PC-3 (cell line): Measurements from ENCODE around the gene KNDC1.

Experiments
- EZH2 ChIP-seq: fragments of 300-600 bp; sonication (generic); IDR thresholded peaks from one replicate; pipeline ENCODE4 v1.6.1; 2017; ENCODE audit warnings: antibody characterized with exemption, mild to moderate bottlenecking, low read length; ENCODE audit not compliant: unreplicated experiment
- EZH2phosphoT487 ChIP-seq: fragments of 300-600 bp; sonication (generic); IDR thresholded peaks from 2 replicates; pipeline ENCODE4 v1.6.1; 2018; ENCODE audit warnings: mild to moderate bottlenecking, antibody characterized with exemption, low read length, borderline replicate concordance
- TF ChIP-seq, protein P1 (sequence below): fragments of 300-600 bp; sonication (generic); conservative IDR thresholded peaks from 2 replicates; pipeline ENCODE4 v1.5.1; 2017; ENCODE audit warnings: antibody characterized with exemption, low read depth, mild to moderate bottlenecking, low read length

DNA sequence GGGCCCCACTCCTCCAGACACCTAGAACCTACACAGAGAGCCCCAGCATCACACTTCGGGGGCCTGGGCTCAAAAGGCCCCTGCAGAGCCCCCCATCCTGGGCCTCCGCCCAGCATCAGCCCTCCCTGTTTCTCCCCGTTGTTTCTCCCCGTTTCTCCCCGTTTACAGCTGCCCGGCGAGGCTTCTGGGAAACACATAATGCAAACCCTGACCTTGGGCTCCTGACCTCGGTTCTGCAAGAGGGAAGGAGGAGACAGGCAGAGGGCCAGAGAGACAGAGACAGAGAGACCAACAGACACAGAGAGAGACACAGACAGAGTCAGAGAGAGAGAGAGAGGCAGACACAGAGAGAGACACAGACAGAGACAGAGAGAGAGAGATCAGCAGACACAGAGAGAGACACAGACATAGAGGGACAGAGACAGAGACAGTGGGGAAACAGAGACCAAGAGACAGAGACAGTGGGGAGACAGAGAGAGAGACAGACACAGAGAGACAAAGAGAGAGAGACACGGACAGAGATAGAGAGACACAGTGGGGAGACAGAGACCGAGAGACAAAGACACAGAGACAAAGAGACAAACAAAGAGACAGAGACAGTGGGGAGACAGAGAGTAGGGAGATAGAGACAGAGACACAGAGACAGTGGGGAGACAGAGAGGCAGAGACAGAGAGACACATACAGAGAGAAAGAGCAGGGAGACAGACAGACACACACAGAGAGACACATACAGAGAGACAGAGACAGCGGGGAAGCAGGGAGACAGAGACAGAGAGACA is 90.1 kb downstream of the KNDC1 start:
- TF ChIP-seq, protein P1, sequence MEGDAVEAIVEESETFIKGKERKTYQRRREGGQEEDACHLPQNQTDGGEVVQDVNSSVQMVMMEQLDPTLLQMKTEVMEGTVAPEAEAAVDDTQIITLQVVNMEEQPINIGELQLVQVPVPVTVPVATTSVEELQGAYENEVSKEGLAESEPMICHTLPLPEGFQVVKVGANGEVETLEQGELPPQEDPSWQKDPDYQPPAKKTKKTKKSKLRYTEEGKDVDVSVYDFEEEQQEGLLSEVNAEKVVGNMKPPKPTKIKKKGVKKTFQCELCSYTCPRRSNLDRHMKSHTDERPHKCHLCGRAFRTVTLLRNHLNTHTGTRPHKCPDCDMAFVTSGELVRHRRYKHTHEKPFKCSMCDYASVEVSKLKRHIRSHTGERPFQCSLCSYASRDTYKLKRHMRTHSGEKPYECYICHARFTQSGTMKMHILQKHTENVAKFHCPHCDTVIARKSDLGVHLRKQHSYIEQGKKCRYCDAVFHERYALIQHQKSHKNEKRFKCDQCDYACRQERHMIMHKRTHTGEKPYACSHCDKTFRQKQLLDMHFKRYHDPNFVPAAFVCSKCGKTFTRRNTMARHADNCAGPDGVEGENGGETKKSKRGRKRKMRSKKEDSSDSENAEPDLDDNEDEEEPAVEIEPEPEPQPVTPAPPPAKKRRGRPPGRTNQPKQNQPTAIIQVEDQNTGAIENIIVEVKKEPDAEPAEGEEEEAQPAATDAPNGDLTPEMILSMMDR: no peak
- TF ChIP-seq EZH2 (no peak), EZH2phosphoT487 (no peak)
